D341Med (cell line): ENCODE data around the gene HDAC4.
"Not testable (repeated sequence)": the region's sequence is repeated elsewhere in the genome, so short reads cannot be mapped to it uniquely, and the experiment has no call there.

ENCODE experiments used
- DNase-seq: peaks from one replicate; pipeline ENCODE4 v3.0.0; 2012; ENCODE audit warnings: low spot score

HDAC4 gene

GRCh38 chr2:239042551-239043320, 358.1 kb downstream of the HDAC4 start:
- DNase-seq = no peak

- no peak for DNase-seq
Measured at GRCh38 chr2:239042046-239042445, 358.8 kb downstream of the HDAC4 start.

- no peak for DNase-seq
Measured at GRCh38 chr2:239041062-239041461, 359.8 kb downstream of the HDAC4 start.

DNA sequence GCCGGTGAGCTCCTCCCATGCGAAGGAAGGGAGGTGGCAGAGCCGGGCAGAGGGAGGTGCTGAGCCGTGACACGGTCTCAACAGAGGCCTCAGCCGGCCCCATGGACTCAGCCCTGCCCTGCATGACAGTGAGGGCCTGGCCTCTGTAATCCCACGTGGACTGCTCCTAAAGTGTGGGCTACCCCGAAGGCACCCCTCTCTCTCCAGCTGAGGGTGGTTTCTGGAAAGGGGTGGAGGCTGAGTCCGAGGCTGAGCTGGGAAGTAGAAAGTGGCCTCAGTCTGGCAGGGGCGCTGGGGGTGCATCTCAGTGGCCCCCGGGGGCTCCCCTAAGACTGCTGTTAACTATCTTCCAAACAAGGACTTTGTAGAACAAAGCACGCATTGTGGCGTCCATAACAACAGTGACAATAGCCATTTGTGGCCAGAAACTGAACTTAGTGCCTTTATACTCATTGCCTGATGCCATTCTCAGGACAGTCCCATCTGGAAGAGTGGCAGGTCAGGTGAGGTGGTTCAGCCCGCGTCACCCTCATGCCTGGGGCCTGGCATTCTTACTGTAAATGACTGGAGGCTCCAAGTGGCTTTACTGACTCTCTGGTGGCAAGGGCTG, 360.6 kb downstream of the HDAC4 start:
- no peak for DNase-seq

DNA sequence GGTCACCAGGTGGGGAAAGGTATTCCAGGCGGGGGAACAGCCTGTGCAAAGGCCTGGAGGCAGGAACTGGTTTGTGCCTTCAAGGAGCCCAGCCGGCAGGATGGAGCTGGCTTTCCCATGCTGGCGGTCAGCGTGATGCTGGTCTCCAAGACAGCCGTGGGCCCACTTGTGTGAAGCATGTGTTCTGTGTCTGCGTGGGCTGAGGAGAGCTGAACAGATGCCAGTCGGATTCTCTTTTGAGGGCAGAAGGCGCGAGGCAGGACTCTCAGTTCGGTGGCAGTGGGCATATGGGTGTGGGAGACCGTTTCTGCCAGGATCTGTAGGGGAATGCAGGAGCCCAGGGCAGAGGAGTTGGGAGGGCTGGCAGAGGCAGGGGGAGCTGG, 361.4 kb downstream of the HDAC4 start:
- DNase-seq = no peak

DNA sequence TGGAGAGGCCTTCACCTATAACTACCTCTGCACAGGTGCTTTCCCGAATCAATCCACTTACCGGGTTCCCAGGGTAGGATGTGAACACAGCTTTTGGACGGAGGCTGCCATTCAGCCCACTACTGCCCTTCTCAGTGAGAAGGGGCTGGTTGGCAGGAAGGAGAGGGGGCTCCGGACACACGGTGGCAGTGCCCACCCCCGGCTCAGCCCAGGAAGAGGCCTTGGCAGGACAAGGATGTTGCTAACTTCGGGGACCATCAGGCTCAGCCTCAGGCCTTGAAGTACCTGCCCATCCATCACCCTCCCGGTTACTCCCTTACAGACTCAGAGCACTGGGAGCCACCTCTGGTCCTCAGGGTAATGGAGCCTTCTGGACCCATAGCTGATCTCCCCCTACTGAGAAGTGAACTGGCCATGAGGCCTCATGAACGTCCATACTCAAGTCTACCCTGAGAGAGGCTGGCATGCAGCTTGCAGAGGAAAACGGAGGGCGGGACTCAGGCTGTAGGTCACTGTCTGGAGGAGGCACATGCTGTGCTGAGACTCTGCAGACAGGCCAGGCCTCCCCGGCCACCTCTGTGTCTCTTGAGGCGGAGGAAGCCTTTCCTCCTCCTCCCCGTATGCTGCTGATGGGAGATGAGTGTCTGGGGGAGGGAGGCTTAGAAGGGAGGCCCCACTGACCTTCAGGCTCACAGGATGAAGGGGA, 361.9 kb downstream of the HDAC4 start:
- no peak for DNase-seq

GRCh38 chr2:239038284-239038683, 362.5 kb downstream of the HDAC4 start:
- DNase-seq = not testable (repeated sequence)

DNA sequence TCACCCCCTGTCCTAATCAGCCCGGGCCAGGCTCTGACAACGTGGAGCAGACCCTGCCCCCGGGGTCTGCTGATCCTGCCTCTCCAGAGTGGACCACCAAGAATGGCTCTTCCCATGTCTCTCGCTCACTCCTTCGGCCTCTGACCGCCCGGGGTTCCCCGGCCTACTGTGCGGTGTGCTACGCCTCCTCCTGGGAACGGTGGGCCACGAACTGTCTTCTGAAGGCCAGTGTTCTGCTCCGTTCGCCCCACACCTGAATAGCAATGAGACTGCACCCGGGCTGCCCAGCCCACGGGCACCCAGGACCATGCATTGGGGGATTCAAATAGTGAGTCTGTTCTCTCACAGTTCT, 363.3 kb downstream of the HDAC4 start:
- DNase-seq = no peak

GRCh38 chr2:239036819-239037558, 363.8 kb downstream of the HDAC4 start:
- no peak for DNase-seq

GRCh38 chr2:239035997-239036731, 364.7 kb downstream of the HDAC4 start:
- DNase-seq = no peak

DNA sequence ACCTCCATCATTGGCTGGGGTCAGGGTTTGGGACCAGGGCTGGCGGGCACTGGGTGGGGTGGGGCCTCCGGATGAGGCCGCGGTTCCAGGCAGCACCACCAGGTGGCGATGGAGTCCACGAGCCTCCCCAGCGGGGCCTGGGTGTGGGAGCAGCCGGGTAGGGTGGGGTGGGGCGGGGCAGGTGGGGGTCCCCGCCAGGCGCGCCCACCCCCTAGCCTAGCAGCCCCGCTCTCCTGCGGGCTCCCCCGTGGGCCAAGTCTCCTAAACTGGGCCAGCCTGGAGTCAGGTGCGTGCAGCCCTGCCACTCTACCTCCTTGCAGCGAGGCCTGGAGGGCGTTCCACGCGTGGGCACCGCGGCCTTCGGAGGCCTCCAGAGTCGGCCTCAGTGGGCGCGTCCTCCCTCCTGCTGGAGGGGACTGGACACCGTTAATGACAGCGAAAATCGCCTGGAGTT, 365.4 kb downstream of the HDAC4 start:
- DNase-seq = peak; percentile 90

DNA sequence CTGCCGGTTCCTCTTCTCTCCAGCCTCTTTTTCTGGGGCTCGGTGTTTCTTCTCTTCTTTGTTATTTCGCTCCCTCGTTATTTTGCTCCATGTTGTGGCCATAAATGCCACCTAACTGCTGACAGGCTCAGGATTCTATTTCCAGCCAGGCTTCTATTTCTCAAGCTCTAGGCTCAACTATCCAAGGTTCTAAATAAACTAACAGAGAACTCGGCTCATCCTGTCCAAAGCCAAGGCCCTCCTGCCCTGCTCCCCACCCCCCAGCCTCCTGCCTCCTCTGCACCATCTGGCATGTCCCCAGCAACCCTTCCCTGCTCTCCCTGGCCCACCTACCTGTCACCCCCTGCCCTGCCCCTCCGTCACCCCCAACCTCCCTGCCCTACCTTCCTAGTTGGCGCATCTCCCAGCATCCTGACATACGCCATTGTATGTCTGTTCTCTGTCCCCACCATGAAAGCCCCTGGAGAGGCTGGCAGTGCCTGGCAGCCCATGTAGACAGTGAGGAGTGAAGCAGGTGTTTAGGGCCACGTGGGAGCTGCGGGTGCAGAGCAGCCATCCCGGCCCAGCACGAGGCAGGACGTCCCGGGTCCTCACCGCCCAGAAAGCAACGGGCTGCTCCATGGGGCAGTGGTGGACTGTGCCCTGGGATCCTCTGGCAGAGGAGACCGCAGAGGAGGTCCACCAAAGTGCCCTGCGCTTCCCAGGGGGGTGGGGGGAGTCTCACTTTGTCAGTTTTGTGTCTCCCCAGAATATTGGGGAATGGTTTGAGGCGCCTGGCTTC, 366.1 kb downstream of the HDAC4 start:
- no peak for DNase-seq

- no peak for DNase-seq
Measured at GRCh38 chr2:239033801-239034560, 366.8 kb downstream of the HDAC4 start.

GRCh38 chr2:239029958-239030357, 370.9 kb downstream of the HDAC4 start:
- no peak for DNase-seq

DNA sequence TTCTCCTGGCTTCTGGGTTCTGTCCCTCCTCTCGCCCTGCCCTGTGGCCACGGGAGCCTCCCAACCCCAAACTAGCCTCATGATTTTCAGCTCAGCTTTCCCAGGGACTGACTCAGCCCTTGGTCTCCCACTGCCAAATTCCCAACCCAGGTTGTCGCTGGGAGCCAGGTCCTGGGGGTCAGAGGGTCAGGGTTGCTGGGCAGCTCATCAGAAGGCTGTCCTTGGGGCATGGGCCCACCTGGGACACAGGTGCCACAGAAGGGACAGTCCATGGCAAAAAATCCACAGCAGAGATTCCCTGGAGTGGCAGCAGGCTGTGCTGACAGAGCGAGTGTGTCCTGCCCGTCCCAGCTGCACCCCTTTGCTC, 372.6 kb downstream of the HDAC4 start:
- no peak for DNase-seq

DNA sequence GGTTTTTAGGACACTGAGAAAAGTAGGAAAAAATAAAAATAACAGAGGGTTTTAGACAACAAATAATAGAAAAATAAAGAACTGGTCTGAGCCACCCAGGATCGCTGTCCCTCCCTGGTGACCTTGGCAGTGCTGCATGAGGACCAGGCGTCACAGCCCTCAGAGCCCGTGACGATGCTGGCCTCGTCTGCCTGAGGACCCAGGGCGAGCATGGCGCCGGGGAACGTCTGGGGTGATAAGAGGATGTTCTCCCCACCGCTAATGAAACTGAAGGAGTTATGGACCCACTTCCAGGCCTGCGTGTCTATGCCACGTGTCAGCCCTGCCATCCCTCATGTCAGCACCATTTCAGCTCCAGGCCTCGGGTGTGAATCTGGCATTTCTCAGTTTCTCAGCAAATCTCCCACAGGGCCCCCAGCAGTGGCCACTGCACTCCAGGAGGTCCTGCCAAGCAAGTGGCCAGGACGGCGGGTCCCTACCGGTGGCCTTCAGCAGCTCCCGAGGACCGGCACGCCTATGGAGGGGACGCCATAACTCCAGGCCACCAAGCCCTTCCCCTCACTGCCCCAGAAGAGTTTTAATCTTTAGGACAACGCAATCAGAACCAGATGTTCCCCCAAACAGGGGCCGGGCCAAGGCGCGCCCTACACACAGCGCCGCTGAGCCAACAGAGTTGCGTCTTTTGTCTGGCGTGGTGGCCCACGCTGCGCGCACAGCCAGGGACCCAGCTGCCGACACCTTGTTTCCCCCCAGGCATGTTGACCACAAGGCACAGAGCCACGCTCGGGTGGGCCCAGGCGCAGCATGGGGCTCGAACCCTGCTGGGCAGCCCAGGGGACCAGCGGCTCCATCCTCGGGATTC, 373.2 kb downstream of the HDAC4 start:
- DNase-seq = no peak

GRCh38 chr2:239026711-239027361, 374.0 kb downstream of the HDAC4 start:
- DNase-seq = no peak

- no peak for DNase-seq
Measured at GRCh38 chr2:239025951-239026461, 374.8 kb downstream of the HDAC4 start.
